NT2/D1 (cell line): ENCODE data around the gene OPCML.

ENCODE experiments used
- SUZ12 ChIP-seq: IDR thresholded peaks from 2 replicates; pipeline ENCODE4 v1.6.1; 2011; ENCODE audit not compliant: insufficient read length, insufficient read depth; ENCODE audit errors: extremely low read depth
- YY1 ChIP-seq: IDR thresholded peaks from 2 replicates; pipeline ENCODE4 v1.6.1; 2011; ENCODE audit not compliant: insufficient read length, insufficient read depth
- ZNF274 ChIP-seq: IDR thresholded peaks from 2 replicates; pipeline ENCODE4 v1.6.1; 2011; ENCODE audit warnings: mild to moderate bottlenecking, low read depth, low read length

- no peak for TF ChIP-seq YY1
- no peak for TF ChIP-seq ZNF274
- no peak for TF ChIP-seq SUZ12
These were observed at the start of gene OPCML for GRCh38 chr11:133531971-133532651.
